BLaER1 treated with 17β-estradiol and CSF1 and Interleukin-3, amounts not matched to agents 10 nM and 100 nM (cell line): Measurements from ENCODE around the gene KRT9.
"Not testable (repeated sequence)": the region's sequence is repeated elsewhere in the genome, so short reads cannot be mapped to it uniquely, and the experiment has no call there.

Experiments used
- H3K27ac ChIP-seq, 11 experiments: shearing (Covaris generic); formaldehyde crosslinking; 2 replicates each; pipeline ENCODE4 v1.8.1; 2022
- H3K27me3 ChIP-seq, 11 experiments: shearing (Covaris generic); formaldehyde crosslinking; 2 replicates each; pipeline ENCODE4 v1.8.1; 2022
- H3K36me3 ChIP-seq, 11 experiments: shearing (Covaris generic); formaldehyde crosslinking; 2 replicates each; pipeline ENCODE4 v1.8.1; 2022
- H3K4me1 ChIP-seq, 10 experiments: shearing (Covaris generic); formaldehyde crosslinking; 2 replicates each; pipeline ENCODE4 v1.8.1; 2022
- H3K4me2 ChIP-seq, 11 experiments: shearing (Covaris generic); formaldehyde crosslinking; 2 replicates each; pipeline ENCODE4 v1.8.1; 2022
- H3K4me3 ChIP-seq, 10 experiments: shearing (Covaris generic); formaldehyde crosslinking; 2 replicates each; pipeline ENCODE4 v1.8.1; 2022
- H3K9ac ChIP-seq, 11 experiments: shearing (Covaris generic); formaldehyde crosslinking; 2 replicates each; pipeline ENCODE4 v1.8.1; 2022
- H3K9me3 ChIP-seq, 11 experiments: shearing (Covaris generic); formaldehyde crosslinking; replicated peaks in 1 of 11; 2 replicates each; pipeline ENCODE4 v1.8.1; 2022
- H4K20me1 ChIP-seq, 11 experiments: shearing (Covaris generic); formaldehyde crosslinking; 2 replicates each; pipeline ENCODE4 v1.8.1; 2022
- Cebpa-rat ChIP-seq, 11 experiments: shearing (Covaris generic); IDR thresholded peaks; 2 replicates each; pipeline ENCODE4 v1.8.1; 2022

Gene KRT9

DNA sequence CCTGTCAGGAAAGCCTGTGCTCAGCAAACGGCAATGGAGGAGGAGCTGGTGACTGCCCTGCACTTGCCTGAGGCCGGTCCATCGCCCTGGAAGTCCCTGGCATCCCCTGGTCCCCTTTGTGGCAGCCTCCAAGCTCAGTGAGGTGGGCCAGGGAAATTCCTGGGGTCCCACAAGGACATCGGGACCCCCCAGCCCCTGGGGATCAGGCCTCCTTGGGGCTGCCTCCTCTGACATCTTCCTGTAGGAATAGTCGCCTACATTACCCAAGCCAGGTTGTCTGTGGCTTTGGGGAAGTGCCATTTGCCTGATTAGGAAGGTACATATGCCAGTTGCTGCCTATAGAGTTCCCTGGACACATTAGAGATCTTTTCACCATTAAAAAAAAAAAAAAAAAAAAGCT, 7.1 kb upstream of the KRT9 start:
- TF ChIP-seq Cebpa-rat (IDR thresholded peaks at IDR 0.05): no peak
- no peak overlapping the region for H3K4me2 ChIP-seq

GRCh38 chr17:41578538-41578937, 6.7 kb upstream of the KRT9 start:
- H3K4me2 ChIP-seq: no peak overlapping the region
- H3K9me3 ChIP-seq: no peaks in the 10 kb centered on the region
- H3K27me3 ChIP-seq: no peaks in the 10 kb centered on the region
- no peaks in the 10 kb centered on the region for H3K4me1 ChIP-seq
- H3K27ac ChIP-seq: no peak overlapping the region
- no peaks in the 10 kb centered on the region for H4K20me1 ChIP-seq
- H3K36me3 ChIP-seq: no peaks in the 10 kb centered on the region
- H3K9ac ChIP-seq: no peak overlapping the region
- TF ChIP-seq Cebpa-rat (IDR thresholded peaks at IDR 0.05): no peak
- H3K4me3 ChIP-seq: no peak overlapping the region

More for the DNA sequence above, 7.1 kb upstream of the KRT9 start:
- Histone ChIP-seq H3K27me3 (no peaks in the 10 kb centered on the region), H3K9me3 (no peaks in the 10 kb centered on the region), H3K36me3 (no peaks in the 10 kb centered on the region), H3K27ac (no peak overlapping the region), H3K4me3 (no peak overlapping the region), H3K4me1 (no peaks in the 10 kb centered on the region), H3K9ac (no peak overlapping the region), H4K20me1 (no peaks in the 10 kb centered on the region)

GRCh38 chr17:41576740-41577139, 4.9 kb upstream of the KRT9 start:
- H3K4me2 ChIP-seq, H3K36me3 ChIP-seq, H4K20me1 ChIP-seq, H3K4me1 ChIP-seq, H3K9ac ChIP-seq, H3K27me3 ChIP-seq, H3K4me3 ChIP-seq, H3K9me3 ChIP-seq, H3K27ac ChIP-seq: not testable (repeated sequence)

DNA sequence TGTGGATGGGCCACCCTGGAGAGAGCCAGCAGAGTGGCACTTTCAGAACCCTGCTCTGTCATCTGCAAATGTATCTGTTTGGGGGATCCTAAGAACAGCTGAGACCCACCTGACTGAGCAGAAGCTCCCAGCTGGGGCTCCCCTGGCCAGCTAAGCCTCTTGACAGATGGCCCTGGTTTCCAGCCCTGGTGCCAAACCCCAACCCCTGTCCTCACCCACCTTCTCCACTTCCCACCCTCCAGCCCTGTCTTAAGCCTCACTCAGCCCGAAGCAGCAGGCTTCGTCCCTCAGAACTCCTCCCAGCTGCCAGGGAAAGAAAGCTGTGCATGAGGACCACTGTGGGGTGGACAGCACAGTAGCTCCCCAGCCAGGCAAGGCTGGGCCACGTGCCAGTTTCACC, 3.5 kb upstream of the KRT9 start:
- H4K20me1 ChIP-seq: no peaks in the 10 kb centered on the region
- H3K27ac ChIP-seq: no peak overlapping the region
- H3K4me3 ChIP-seq: no peak overlapping the region
- no peaks in the 10 kb centered on the region for H3K27me3 ChIP-seq
- no peaks in the 10 kb centered on the region for H3K36me3 ChIP-seq
- no peak overlapping the region for H3K4me2 ChIP-seq
- no peaks in the 10 kb centered on the region for H3K4me1 ChIP-seq
- H3K9ac ChIP-seq: no peak overlapping the region
- no peak for TF ChIP-seq Cebpa-rat (IDR thresholded peaks at IDR 0.05)
- no peaks in the 10 kb centered on the region for H3K9me3 ChIP-seq

DNA sequence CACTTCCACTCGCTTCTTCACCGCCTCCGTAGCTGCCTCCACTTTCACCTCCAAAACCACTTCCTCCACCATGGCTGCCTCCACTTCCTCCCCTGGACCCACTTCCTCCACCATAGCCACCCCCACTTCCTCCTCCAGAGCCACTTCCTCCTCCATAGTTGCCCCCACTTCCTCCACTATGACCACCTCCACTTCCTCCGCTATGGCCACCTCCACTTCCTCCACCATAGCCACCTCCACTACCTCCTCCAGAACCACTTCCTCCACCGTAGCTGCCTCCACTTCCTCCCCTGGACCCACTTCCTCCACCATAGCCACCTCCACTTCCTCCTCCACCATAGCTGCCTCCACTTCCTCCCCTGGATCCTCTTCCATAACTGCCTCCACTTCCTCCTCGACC, 4.5 kb downstream of the KRT9 start:
- Histone ChIP-seq H3K4me1 (peaks cover 0 to 10% (median 0%) of the 10 kb centered on the region in 10 experiments; a peak in 4 of 20 replicates), H3K9ac (no peak overlapping the region), H4K20me1 (no peaks in the 10 kb centered on the region), H3K36me3 (no peaks in the 10 kb centered on the region), H3K9me3 (peaks cover 14 to 32% (median 23%) of the 10 kb centered on the region in 11 experiments), H3K27ac (peak overlapping the region in 5 of 11 experiments; percentile 5 to 52 (median 18); a peak in 4 of 22 replicates), H3K27me3 (no peaks in the 10 kb centered on the region), H3K4me2 (no peak overlapping the region; a peak in 2 of 22 replicates), H3K4me3 (no peak overlapping the region)
- TF ChIP-seq Cebpa-rat (IDR thresholded peaks at IDR 0.05): no peak

DNA sequence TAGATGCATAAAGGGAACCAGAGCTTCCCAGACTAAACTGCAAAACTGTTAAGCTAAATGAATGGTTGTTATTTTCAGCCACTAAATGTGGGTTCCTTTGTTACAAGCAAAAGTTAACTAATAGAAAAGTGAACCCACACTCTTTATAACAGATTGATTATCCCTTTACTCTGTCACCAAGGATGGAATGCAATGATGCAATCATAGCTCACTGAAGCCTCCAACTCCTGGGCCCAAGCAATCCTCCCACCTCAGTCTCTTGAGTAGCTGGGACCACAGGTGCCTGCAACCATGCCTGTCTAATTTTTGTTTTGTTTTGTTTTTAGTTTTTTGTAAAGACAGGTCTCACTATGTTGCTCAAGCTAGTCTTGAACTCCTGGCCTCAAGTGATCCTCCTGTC, 6.5 kb downstream of the KRT9 start:
- TF ChIP-seq Cebpa-rat (IDR thresholded peaks at IDR 0.05): peak in 1 of 11 experiments; percentile 32; a peak in 2 of 22 replicates
- no peak overlapping the region for H3K27ac ChIP-seq

GRCh38 chr17:41563607-41564170, 8.2 kb downstream of the KRT9 start:
- no peak for TF ChIP-seq Cebpa-rat (IDR thresholded peaks at IDR 0.05)
- no peaks in the 10 kb centered on the region for H3K27me3 ChIP-seq

More for the DNA sequence above, 6.5 kb downstream of the KRT9 start:
- no peaks in the 10 kb centered on the region for H3K27me3 ChIP-seq
- H3K4me3 ChIP-seq: no peak overlapping the region
- peaks cover 14 to 32% (median 23%) of the 10 kb centered on the region in 11 experiments for H3K9me3 ChIP-seq
- H3K36me3 ChIP-seq: no peaks in the 10 kb centered on the region
- no peak overlapping the region for H3K4me2 ChIP-seq
- H3K4me1 ChIP-seq: peaks cover 0 to 10% (median 0%) of the 10 kb centered on the region in 10 experiments; a peak in 4 of 20 replicates
- H3K9ac ChIP-seq: no peak overlapping the region
- no peaks in the 10 kb centered on the region for H4K20me1 ChIP-seq

GRCh38 chr17:41561554-41561953, 10.3 kb downstream of the KRT9 start:
- Histone ChIP-seq H3K9me3 (peaks cover 0 to 9% (median 6%) of the 10 kb centered on the region in 11 experiments; a peak in 13 of 22 replicates), H3K4me2 (no peak overlapping the region)
- no peak for TF ChIP-seq Cebpa-rat (IDR thresholded peaks at IDR 0.05)

More at GRCh38 chr17:41563607-41564170, 8.2 kb downstream of the KRT9 start:
- Histone ChIP-seq H4K20me1 (no peaks in the 10 kb centered on the region), H3K27ac (no peak overlapping the region), H3K9me3 (peaks cover 14 to 29% (median 23%) of the 10 kb centered on the region in 11 experiments), H3K9ac (no peak overlapping the region), H3K36me3 (no peaks in the 10 kb centered on the region), H3K4me2 (no peak overlapping the region), H3K4me1 (peaks cover 0 to 10% (median 2%) of the 10 kb centered on the region in 10 experiments; a peak in 5 of 20 replicates), H3K4me3 (no peak overlapping the region)

GRCh38 chr17:41559548-41559947, 12.3 kb downstream of the KRT9 start:
- H3K36me3 ChIP-seq: no peaks in the 10 kb centered on the region
- no peak overlapping the region for H3K9ac ChIP-seq
- H3K4me2 ChIP-seq: no peak overlapping the region
- H4K20me1 ChIP-seq: no peaks in the 10 kb centered on the region; a peak in 1 of 22 replicates
- H3K9me3 ChIP-seq: no peaks in the 10 kb centered on the region
- peaks cover 0 to 6% (median 0%) of the 10 kb centered on the region in 10 experiments; a peak in 1 of 20 replicates for H3K4me1 ChIP-seq
- TF ChIP-seq Cebpa-rat (IDR thresholded peaks at IDR 0.05): no peak
- no peak overlapping the region for H3K4me3 ChIP-seq
- H3K27me3 ChIP-seq: no peaks in the 10 kb centered on the region
- no peak overlapping the region for H3K27ac ChIP-seq

More at GRCh38 chr17:41561554-41561953, 10.3 kb downstream of the KRT9 start:
- Histone ChIP-seq H3K27ac (no peak overlapping the region), H3K36me3 (no peaks in the 10 kb centered on the region), H3K27me3 (no peaks in the 10 kb centered on the region), H4K20me1 (no peaks in the 10 kb centered on the region), H3K4me3 (no peak overlapping the region), H3K4me1 (peaks cover 0 to 6% (median 0%) of the 10 kb centered on the region in 10 experiments; a peak in 1 of 20 replicates), H3K9ac (no peak overlapping the region)

DNA sequence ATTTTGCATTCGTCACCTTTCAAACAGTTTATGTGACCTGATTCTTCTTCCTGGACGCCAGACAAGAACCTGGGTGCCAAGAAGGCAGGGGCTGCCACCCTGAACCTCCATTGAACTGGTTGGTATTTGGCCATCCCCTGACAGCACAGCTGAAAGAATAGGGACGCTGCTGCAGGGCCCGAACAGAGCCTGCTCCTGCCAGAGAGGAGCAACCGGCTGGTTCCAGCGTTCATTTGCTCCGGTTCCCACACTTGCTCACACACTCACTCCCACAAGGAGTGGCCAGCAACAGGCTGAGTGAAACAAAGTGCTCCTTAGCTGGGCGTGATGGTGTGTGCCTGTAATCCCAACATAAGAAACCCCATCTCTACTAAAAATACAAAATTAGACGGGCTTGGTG, 14.9 kb downstream of the KRT9 start:
- H4K20me1 ChIP-seq: no peaks in the 10 kb centered on the region; a peak in 1 of 22 replicates
- no peak overlapping the region for H3K4me2 ChIP-seq
- H3K4me1 ChIP-seq: peaks cover 0 to 6% (median 0%) of the 10 kb centered on the region in 10 experiments; a peak in 1 of 20 replicates
- H3K9ac ChIP-seq: no peak overlapping the region
- no peak overlapping the region for H3K27ac ChIP-seq
- no peaks in the 10 kb centered on the region for H3K9me3 ChIP-seq
- TF ChIP-seq Cebpa-rat (IDR thresholded peaks at IDR 0.05): no peak
- H3K4me3 ChIP-seq: no peak overlapping the region
- H3K27me3 ChIP-seq: no peaks in the 10 kb centered on the region
- H3K36me3 ChIP-seq: no peaks in the 10 kb centered on the region
